Hepatocyte (in vitro differentiated cells): Measurements from ENCODE around the gene CENPA. TPM values are rescaled to one million over a fixed set of nuclear protein-coding genes. Genes with fewer than 3 reads are reported as not detected.

ENCODE experiments used
- DNase-seq: peaks from one replicate; pipeline ENCODE4 v3.0.0-alpha.2; 2016; ENCODE audit warnings: low spot score
- H2AFZ ChIP-seq: fragments of 200-600 bp; sonication (generic); 2 replicates; pipeline ENCODE4 v1.6.0; 2016; ENCODE audit warnings: antibody characterized with exemption, mild to moderate bottlenecking
- H3K27ac ChIP-seq: fragments of 200-600 bp; sonication (generic); 2 replicates; pipeline ENCODE4 v1.5.1; 2016; ENCODE audit warnings: mild to moderate bottlenecking
- H3K27me3 ChIP-seq: fragments of 200-600 bp; sonication (generic); 2 replicates; pipeline ENCODE4 v1.6.1; 2016
- H3K36me3 ChIP-seq: fragments of 200-600 bp; sonication (generic); replicated peaks from 2 replicates; pipeline ENCODE4 v1.5.1; 2016; ENCODE audit warnings: low read depth; ENCODE audit not compliant: insufficient read depth
- H3K4me1 ChIP-seq: fragments of 200-600 bp; sonication (generic); 2 replicates; pipeline ENCODE4 v1.5.1; 2016; ENCODE audit warnings: mild to moderate bottlenecking, moderate library complexity; ENCODE audit not compliant: insufficient read depth
- H3K4me2 ChIP-seq: fragments of 200-600 bp; sonication (generic); 2 replicates; pipeline ENCODE4 v1.6.0; 2016
- H3K4me3 ChIP-seq: fragments of 200-600 bp; sonication (generic); 2 replicates; pipeline ENCODE4 v1.5.1; 2016; ENCODE audit warnings: mild to moderate bottlenecking
- H3K79me2 ChIP-seq: fragments of 200-600 bp; sonication (generic); 2 replicates; pipeline ENCODE4 v1.6.0; 2017; ENCODE audit warnings: mild to moderate bottlenecking
- H3K9me2 ChIP-seq: fragments of 200-600 bp; sonication (generic); replicated peaks from 2 replicates; pipeline ENCODE4 v1.6.0; 2017; ENCODE audit warnings: mild to moderate bottlenecking; ENCODE audit not compliant: insufficient read depth
- H3K9me3 ChIP-seq: fragments of 200-600 bp; sonication (generic); 2 replicates; pipeline ENCODE4 v1.5.1; 2016; ENCODE audit warnings: low read depth, mild to moderate bottlenecking
- H4K20me1 ChIP-seq: fragments of 200-600 bp; sonication (generic); 2 replicates; pipeline ENCODE4 v1.6.0; 2016; ENCODE audit warnings: mild to moderate bottlenecking; ENCODE audit not compliant: insufficient read depth, poor library complexity, severe bottlenecking
- EZH2 ChIP-seq: fragments of 200-600 bp; sonication (generic); IDR thresholded peaks from 2 replicates; pipeline ENCODE4 v1.6.1; 2016; ENCODE audit warnings: antibody characterized with exemption, mild to moderate bottlenecking, borderline replicate concordance
- EZH2phosphoT487 ChIP-seq: fragments of 200-600 bp; sonication (generic); IDR thresholded peaks from one replicate; pipeline ENCODE4 v1.6.1; 2018; ENCODE audit warnings: antibody characterized with exemption, mild to moderate bottlenecking, low read depth, moderate library complexity; ENCODE audit not compliant: unreplicated experiment, severe bottlenecking
- whole genome bisulfite sequencing: methylation state at CpG from one replicate; pipeline ENCODE4 v1.1.6; 2016; ENCODE audit warnings: low lambda C conversion rate; ENCODE audit errors: missing lambda C conversion rate; 5-methylcytosine and 5-hydroxymethylcytosine counted together
- polyA plus RNA-seq: library from polyadenylated mRNA; unstranded; fragments of >200 nt; fragmentation: Nextera tagmentation; extraction: Ambion mirVana; gene quantifications from 2 replicates; pipeline ENCODE4 v1.2.1, GENCODE V29; 2016
- total RNA-seq: library from RNA; depleted of rRNA; stranded (reverse); fragments of >200 nt; gene quantifications from 2 replicates; pipeline ENCODE4 v1.2.3, GENCODE V29; 2014
- TF ChIP-seq, protein P1 (sequence below): fragments of 200-600 bp; sonication (generic); IDR thresholded peaks from 2 replicates; pipeline ENCODE4 v1.5.1; 2016; ENCODE audit warnings: antibody characterized with exemption, mild to moderate bottlenecking; ENCODE audit not compliant: poor library complexity

Gene CENPA
- total and polyA plus RNA-seq, 2 experiments from 2014 or later: 1.7 to 5.5 TPM

- Histone ChIP-seq H3K4me1 (peaks cover 5% of the 10 kb centered on the region), H3K36me3 (no peaks in the 10 kb centered on the region), H2AFZ (no peak overlapping the region), H3K9me2 (no peaks in the 10 kb centered on the region), H3K4me3 (no peak overlapping the region), H3K4me2 (no peak overlapping the region), H3K27me3 (no peaks in the 10 kb centered on the region), H3K27ac (no peak overlapping the region), H3K9me3 (no peaks in the 10 kb centered on the region), H3K79me2 (peaks cover 9% of the 10 kb centered on the region), H4K20me1 (no peaks in the 10 kb centered on the region)
- TF ChIP-seq, protein P1, sequence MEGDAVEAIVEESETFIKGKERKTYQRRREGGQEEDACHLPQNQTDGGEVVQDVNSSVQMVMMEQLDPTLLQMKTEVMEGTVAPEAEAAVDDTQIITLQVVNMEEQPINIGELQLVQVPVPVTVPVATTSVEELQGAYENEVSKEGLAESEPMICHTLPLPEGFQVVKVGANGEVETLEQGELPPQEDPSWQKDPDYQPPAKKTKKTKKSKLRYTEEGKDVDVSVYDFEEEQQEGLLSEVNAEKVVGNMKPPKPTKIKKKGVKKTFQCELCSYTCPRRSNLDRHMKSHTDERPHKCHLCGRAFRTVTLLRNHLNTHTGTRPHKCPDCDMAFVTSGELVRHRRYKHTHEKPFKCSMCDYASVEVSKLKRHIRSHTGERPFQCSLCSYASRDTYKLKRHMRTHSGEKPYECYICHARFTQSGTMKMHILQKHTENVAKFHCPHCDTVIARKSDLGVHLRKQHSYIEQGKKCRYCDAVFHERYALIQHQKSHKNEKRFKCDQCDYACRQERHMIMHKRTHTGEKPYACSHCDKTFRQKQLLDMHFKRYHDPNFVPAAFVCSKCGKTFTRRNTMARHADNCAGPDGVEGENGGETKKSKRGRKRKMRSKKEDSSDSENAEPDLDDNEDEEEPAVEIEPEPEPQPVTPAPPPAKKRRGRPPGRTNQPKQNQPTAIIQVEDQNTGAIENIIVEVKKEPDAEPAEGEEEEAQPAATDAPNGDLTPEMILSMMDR: no peak
- TF ChIP-seq EZH2phosphoT487 (no peak), EZH2 (no peak)
- 96% methylated on average over 12 of the region's 12 CpGs for WGBS
- no peak for DNase-seq
Observed at GRCh38 chr2:26782876-26783704, 2.8 kb upstream of the CENPA start.

GRCh38 chr2:26784570-26785234 lies 1.2 kb upstream of the CENPA start:
- no peaks in the 10 kb centered on the region for H3K9me2 ChIP-seq
- no peak for TF ChIP-seq EZH2phosphoT487
- TF ChIP-seq, protein P1: no peak
- no peak for TF ChIP-seq EZH2
- H3K27ac ChIP-seq: peak overlapping the region; percentile 10
- H3K9me3 ChIP-seq: no peaks in the 10 kb centered on the region
- peak overlapping the region; percentile 78 for H3K4me2 ChIP-seq
- peaks cover 9% of the 10 kb centered on the region for H3K79me2 ChIP-seq
- peaks cover 5% of the 10 kb centered on the region for H3K4me1 ChIP-seq
- 95% methylated on average over 19 of the region's 19 CpGs for WGBS
- no peaks in the 10 kb centered on the region for H4K20me1 ChIP-seq
- H2AFZ ChIP-seq: peak overlapping the region; percentile 34
- no peaks in the 10 kb centered on the region for H3K27me3 ChIP-seq
- H3K36me3 ChIP-seq: no peaks in the 10 kb centered on the region
- no peak for DNase-seq
- peak overlapping the region; percentile 16 for H3K4me3 ChIP-seq

DNA sequence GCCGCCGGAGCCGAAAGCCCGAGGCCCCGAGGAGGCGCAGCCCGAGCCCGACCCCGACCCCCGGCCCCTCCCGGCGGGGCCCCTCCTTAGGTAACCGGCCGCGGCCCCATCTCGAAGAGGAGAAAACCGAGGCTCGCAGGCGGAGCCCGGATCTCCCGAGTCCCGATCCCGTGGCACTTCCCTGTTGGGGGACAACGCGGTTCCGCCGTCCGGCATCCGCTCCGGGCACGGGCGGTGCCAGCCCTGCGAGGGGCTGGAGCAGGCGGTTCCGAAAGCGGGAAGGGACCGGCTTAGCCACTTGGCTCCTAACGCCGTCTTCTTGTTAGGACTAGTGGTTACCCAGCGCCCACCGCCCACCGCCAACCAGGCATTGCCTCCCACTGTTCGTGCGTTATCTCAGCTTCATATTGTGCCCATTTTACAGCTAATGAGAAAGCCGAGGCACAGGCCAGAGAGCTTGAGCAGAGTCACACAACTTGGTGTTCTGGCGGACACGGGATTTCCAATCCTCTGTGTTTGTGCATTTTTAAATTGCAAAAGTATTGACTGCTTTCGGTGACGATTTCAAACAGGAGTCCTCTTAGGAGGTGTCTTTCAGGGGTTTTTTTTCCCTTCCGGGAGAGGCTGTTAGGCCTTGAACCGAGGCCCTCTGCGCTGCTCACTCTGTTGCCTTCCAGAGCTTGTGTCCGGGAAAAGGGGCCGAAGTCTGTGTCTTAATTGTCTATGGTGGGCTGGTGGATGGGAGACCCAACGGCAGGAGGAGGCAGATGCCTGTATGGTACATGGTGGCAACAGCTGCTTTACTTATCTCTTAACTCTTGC lies 562 bp downstream of the CENPA start:
- Histone ChIP-seq H2AFZ (peak overlapping the region; percentile 18), H3K9me2 (no peaks in the 10 kb centered on the region), H3K4me1 (peaks cover 5% of the 10 kb centered on the region), H3K79me2 (peaks cover 19% of the 10 kb centered on the region), H4K20me1 (no peaks in the 10 kb centered on the region), H3K9me3 (no peaks in the 10 kb centered on the region), H3K27me3 (no peaks in the 10 kb centered on the region), H3K36me3 (no peaks in the 10 kb centered on the region), H3K4me3 (peak overlapping the region; percentile 18), H3K27ac (no peak overlapping the region), H3K4me2 (peak overlapping the region; percentile 83)
- TF ChIP-seq, protein P1: no peak
- TF ChIP-seq EZH2phosphoT487 (no peak), EZH2 (no peak)
- no peak for DNase-seq
- WGBS: 8% methylated on average over 40 of the region's 55 CpGs
